Activated CD4-positive, alpha-beta T cell treated with anti-CD3 and anti-CD28 coated beads, Interleukin-2, amount 50 U/mL, for 24 hours (primary cell): ENCODE results near the gene ABAT.
"Not testable (repeated sequence)": the region's sequence is repeated elsewhere in the genome, so short reads cannot be mapped to it uniquely, and the experiment has no call there.

ENCODE experiments used
- DNase-seq, 2 donors: peaks; one replicate each; pipeline ENCODE4 v3.0.0-alpha.2; 2020; ENCODE audit warnings: low read depth in 1 of 2, low spot score in 1 of 2

ABAT gene

GRCh38 chr16:8648877-8649276 lies 25.5 kb upstream of the ABAT start:
- DNase-seq, result no peak

- no peak for DNase-seq
Measured at GRCh38 chr16:8649829-8650554, 24.4 kb upstream of the ABAT start.

- DNase-seq, result not testable (repeated sequence)
Measured at GRCh38 chr16:8651958-8652357, 22.5 kb upstream of the ABAT start.

GRCh38 chr16:8655184-8655717 lies 19.2 kb upstream of the ABAT start:
- DNase-seq, result no peak

- no peak for DNase-seq
Measured at GRCh38 chr16:8656376-8656775, 18.0 kb upstream of the ABAT start.

GRCh38 chr16:8660841-8661301 lies 13.5 kb upstream of the ABAT start:
- DNase-seq, result peak; percentile 13 to 26

- no peak for DNase-seq
Measured at GRCh38 chr16:8661703-8662102, 12.7 kb upstream of the ABAT start.

GRCh38 chr16:8663192-8664089 lies 11.0 kb upstream of the ABAT start:
- DNase-seq, result no peak

- no peak for DNase-seq
Measured at GRCh38 chr16:8665529-8665928, 8.9 kb upstream of the ABAT start.

- no peak for DNase-seq
Measured at GRCh38 chr16:8667492-8667891, 6.9 kb upstream of the ABAT start.

- DNase-seq, result no peak
Measured at GRCh38 chr16:8668113-8668512, 6.3 kb upstream of the ABAT start.

- DNase-seq, result no peak
Measured at GRCh38 chr16:8669481-8669880, 4.9 kb upstream of the ABAT start.

GRCh38 chr16:8670014-8670560 lies 4.3 kb upstream of the ABAT start:
- no peak for DNase-seq

- DNase-seq, result no peak
Measured at GRCh38 chr16:8673611-8674412, 605 bp upstream of the ABAT start.

GRCh38 chr16:8675183-8676159 lies 1.1 kb downstream of the ABAT start:
- DNase-seq, result peak in 1 of 2 donors; percentile 40

GRCh38 chr16:8676160-8676547 lies 1.7 kb downstream of the ABAT start:
- DNase-seq, result no peak

GRCh38 chr16:8676737-8677375 lies 2.4 kb downstream of the ABAT start:
- DNase-seq, result no peak

GRCh38 chr16:8677481-8677880 lies 3.1 kb downstream of the ABAT start:
- no peak for DNase-seq
